HFFc6 (cell line): ENCODE measurements around the gene ITGAD. TPM values are rescaled to one million over a fixed set of nuclear protein-coding genes. Genes with fewer than 3 reads are reported as not detected.

ENCODE experiments used
- DNase-seq: peaks from one replicate; pipeline ENCODE4 v3.0.0-alpha.2; 2018
- H3K27ac Mint-ChIP-seq: 2 replicates; pipeline ENCODE4 v1.8.0; 2020; ENCODE audit warnings: mild to moderate bottlenecking, mixed read lengths
- H3K27me3 Mint-ChIP-seq: 2 replicates; pipeline ENCODE4 v1.8.0; 2021; ENCODE audit warnings: mild to moderate bottlenecking, moderate library complexity, mixed read lengths; ENCODE audit not compliant: insufficient read depth
- H3K36me3 Mint-ChIP-seq: 2 replicates; pipeline ENCODE4 v1.8.0; 2021; ENCODE audit warnings: low read depth, mixed read lengths
- H3K4me1 Mint-ChIP-seq: 2 replicates; pipeline ENCODE4 v1.8.0; 2020; ENCODE audit warnings: low read depth, mixed read lengths
- H3K4me3 Mint-ChIP-seq: 2 replicates; pipeline ENCODE4 v1.8.0; 2020; ENCODE audit warnings: mild to moderate bottlenecking, moderate library complexity, mixed read lengths
- H3K9me3 Mint-ChIP-seq: 2 replicates; pipeline ENCODE4 v1.8.0; 2020; ENCODE audit warnings: mild to moderate bottlenecking, mixed read lengths
- CTCF ChIP-seq: fragments of 200-600 bp; sonication (generic); IDR thresholded peaks from 2 replicates; pipeline ENCODE4 v1.5.0; 2021; ENCODE audit warnings: antibody characterized with exemption, mild to moderate bottlenecking
- total RNA-seq, 6 experiments: library from RNA; stranded (reverse); fragmentation: NEBNext Ultra II Directional; extraction: Animal tissue kit (Norgen Biotek cat#: 25700); gene quantifications; 2 replicates in 1 of 6; 3 replicates in 5 of 6; pipeline ENCODE4 v1.2.3, GENCODE V29; 2021

Gene ITGAD
- total RNA-seq, 6 experiments from 2014 or later: not detected

DNA sequence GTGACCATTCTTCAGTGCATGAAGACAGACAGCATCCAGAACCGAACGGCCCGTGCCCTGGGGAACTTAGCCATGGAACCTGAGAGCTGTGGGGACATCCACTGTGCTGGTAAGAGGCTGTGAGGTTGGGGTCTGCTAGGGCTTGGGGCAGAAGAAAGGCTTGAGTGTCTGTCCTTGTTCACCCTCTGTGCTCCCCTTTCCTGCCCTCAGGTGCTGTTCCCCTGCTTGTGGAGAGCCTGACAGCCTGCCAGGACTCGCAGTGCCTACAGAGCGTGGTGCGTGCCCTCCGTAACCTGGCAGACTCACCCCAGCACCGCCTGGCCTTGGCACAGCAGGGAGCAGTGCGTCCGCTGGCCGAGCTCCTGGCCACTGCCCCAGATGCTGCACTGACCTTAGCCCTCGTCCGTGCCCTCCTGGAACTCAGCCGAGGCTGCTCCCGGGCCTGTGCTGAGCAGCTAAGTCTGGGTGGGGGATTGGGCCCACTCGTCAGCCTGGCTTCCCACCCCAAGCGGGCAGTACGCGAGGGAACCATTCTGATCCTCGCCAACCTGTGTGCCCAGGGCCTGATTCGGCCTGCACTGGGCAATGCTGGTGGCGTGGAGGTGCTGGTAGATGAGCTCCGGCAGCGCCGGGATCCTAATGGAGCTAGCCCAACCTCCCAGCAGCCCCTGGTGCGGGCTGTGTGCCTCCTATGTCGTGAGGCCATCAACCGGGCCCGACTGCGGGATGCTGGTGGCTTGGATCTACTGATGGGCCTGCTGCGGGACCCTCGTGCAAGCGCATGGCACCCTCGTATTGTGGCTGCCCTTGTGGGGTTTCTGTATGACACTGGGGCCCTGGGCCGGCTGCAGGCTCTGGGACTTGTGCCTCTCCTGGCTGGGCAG lies 69.0 kb downstream of the ITGAD start:
- Mint-ChIP-seq H3K27me3 (no peaks in the 10 kb centered on the region; the same call in none of the 2 replicates), H3K9me3 (no peaks in the 10 kb centered on the region), H3K36me3 (peaks cover 9% of the 10 kb centered on the region), H3K27ac (peak overlapping the region; percentile 11; the same call in 1 of the 2 replicates), H3K4me1 (peaks cover 20% of the 10 kb centered on the region), H3K4me3 (no peak overlapping the region)
- DNase-seq: no peak
- no peak for TF ChIP-seq CTCF

DNA sequence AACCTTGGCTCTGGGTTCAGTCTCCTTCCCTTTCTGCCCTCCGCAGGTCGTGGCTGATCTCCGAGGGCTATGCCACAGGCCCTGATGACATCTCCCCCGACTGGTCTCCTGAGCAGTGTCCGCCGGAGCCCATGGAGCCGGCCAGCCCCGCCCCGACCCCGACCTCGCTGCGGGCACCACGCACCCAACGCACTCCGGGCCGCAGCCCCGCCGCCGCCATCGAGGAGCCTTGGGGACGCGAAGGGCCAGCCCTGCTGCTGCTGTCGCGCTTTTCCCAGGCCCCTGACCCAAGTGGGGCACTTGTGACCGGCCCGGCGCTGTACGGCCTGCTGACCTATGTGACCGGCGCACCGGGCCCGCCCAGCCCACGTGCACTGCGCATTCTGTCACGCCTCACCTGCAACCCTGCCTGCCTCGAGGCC lies 71.2 kb downstream of the ITGAD start:
- H3K27ac Mint-ChIP-seq: no peak overlapping the region
- no peaks in the 10 kb centered on the region for H3K9me3 Mint-ChIP-seq
- H3K4me3 Mint-ChIP-seq: no peak overlapping the region
- peaks cover 9% of the 10 kb centered on the region; the same call in 1 of the 2 replicates for H3K36me3 Mint-ChIP-seq
- no peak for DNase-seq
- no peak for TF ChIP-seq CTCF
- H3K4me1 Mint-ChIP-seq: peaks cover 14% of the 10 kb centered on the region
- H3K27me3 Mint-ChIP-seq: no peaks in the 10 kb centered on the region; the same call in none of the 2 replicates

DNA sequence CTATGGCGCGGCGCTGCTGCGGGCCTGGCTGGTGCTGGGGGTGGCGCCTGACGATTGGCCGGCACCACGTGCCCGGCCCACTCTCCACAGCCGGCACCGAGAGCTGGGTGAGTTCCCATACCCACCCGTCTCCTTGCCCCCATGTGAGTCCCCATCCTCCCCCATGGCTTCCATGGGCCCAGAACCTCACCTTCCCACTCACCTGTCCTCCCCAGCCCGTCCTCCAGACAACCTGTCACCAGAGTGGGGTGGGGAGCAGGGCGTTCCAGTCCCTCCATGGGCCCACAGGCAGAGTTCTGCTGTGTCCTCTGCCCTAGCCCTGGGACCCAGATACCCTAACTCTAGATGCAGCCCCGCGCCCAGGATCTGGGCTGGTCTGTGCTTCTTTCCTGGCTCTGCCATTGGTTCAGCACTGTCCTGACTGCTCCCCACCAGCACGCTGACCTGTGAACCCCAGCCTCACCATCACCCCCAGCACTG lies 71.7 kb downstream of the ITGAD start:
- TF ChIP-seq CTCF: no peak
- H3K36me3 Mint-ChIP-seq: peaks cover 9% of the 10 kb centered on the region; the same call in 1 of the 2 replicates

DNA sequence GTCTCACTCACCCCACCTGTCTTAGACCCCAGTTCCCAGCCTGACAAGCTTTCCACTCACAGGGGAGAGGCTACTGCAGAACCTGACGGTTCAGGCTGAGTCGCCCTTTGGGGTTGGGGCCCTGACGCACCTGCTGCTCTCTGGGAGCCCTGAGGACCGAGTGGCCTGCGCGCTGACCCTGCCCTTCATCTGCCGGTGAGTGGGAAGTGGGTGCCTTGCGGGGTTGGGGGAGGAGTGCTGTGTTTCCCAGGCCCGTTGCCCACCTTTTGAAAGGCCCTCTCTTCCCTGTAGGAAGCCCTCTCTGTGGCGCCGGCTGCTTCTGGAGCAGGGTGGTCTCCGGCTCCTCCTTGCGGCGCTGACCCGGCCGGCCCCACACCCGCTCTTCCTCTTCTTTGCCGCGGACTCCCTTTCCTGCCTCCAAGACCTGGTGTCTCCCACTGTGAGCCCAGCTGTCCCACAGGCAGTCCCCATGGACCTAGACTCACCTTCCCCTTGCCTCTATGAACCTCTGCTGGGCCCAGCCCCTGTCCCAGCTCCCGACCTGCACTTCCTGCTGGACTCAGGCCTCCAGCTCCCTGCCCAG lies 72.7 kb downstream of the ITGAD start:
- Mint-ChIP-seq H3K27me3 (no peaks in the 10 kb centered on the region; the same call in none of the 2 replicates), H3K4me3 (no peak overlapping the region), H3K27ac (no peak overlapping the region), H3K9me3 (no peaks in the 10 kb centered on the region), H3K36me3 (peaks cover 9% of the 10 kb centered on the region; the same call in 1 of the 2 replicates), H3K4me1 (peaks cover 11% of the 10 kb centered on the region)
- DNase-seq: no peak
- no peak for TF ChIP-seq CTCF

More for the DNA sequence above, 71.7 kb downstream of the ITGAD start:
- no peaks in the 10 kb centered on the region; the same call in none of the 2 replicates for H3K27me3 Mint-ChIP-seq
- H3K27ac Mint-ChIP-seq: no peak overlapping the region
- DNase-seq: no peak
- peaks cover 14% of the 10 kb centered on the region for H3K4me1 Mint-ChIP-seq
- no peak overlapping the region for H3K4me3 Mint-ChIP-seq
- no peaks in the 10 kb centered on the region for H3K9me3 Mint-ChIP-seq

DNA sequence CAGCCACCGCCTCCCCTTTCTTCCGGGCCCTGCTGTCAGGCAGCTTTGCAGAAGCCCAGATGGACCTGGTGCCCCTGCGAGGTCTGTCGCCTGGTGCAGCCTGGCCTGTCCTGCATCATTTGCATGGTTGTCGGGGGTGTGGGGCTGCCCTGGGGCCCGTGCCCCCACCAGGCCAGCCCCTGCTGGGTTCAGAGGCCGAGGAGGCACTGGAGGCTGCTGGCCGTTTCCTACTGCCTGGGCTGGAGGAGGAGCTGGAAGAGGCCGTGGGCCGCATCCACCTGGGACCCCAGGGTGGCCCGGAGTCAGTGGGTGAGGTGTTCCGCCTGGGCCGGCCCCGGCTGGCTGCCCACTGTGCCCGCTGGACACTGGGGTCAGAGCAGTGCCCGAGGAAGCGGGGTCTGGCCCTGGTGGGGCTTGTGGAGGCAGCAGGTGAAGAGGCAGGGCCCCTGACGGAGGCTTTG lies 73.3 kb downstream of the ITGAD start:
- H3K4me3 Mint-ChIP-seq: no peak overlapping the region
- no peaks in the 10 kb centered on the region for H3K9me3 Mint-ChIP-seq
- no peak for DNase-seq
- peaks cover 11% of the 10 kb centered on the region for H3K4me1 Mint-ChIP-seq
- no peak overlapping the region for H3K27ac Mint-ChIP-seq
- peaks cover 3% of the 10 kb centered on the region for H3K27me3 Mint-ChIP-seq
- peaks cover 13% of the 10 kb centered on the region; the same call in 1 of the 2 replicates for H3K36me3 Mint-ChIP-seq
- TF ChIP-seq CTCF: no peak
